CD8-positive, alpha-beta memory T cell (primary cell): Measurements from ENCODE around the gene FREM1. TPM values are rescaled to one million over a fixed set of nuclear protein-coding genes. Genes with fewer than 3 reads are reported as not detected.

Experiments
- CTCF ChIA-PET: fragments of 350-600 bp; sonication (Branson Sonifier 250); formaldehyde crosslinking; loops from one replicate; lab custom pipeline; 2021; ENCODE audit warnings: antibody characterized with exemption; lab: Charles Lee
- POLR2A ChIA-PET: fragments of 350-600 bp; sonication (Branson Sonifier 250); formaldehyde crosslinking; loops from one replicate; lab custom pipeline; 2021; ENCODE audit warnings: antibody characterized with exemption; lab: Charles Lee
- DNase-seq, 5 donors: peaks; one replicate each; pipeline versions ENCODE4 v3.0.0 to v3.0.0-alpha.2; 2020 to 2022; ENCODE audit warnings: mixed read lengths in 1 of 5
- H3K27ac ChIP-seq: one replicate; pipeline ENCODE4 v1.7.0; 2013; ENCODE audit warnings: low read depth, mild to moderate bottlenecking, low read length, moderate library complexity
- H3K27me3 ChIP-seq: 2 replicates; pipeline ENCODE4 v1.7.0; 2013; ENCODE audit warnings: low read length, mild to moderate bottlenecking; ENCODE audit not compliant: insufficient read depth, poor library complexity, severe bottlenecking
- H3K36me3 ChIP-seq: 2 replicates; pipeline ENCODE4 v1.7.0; 2013; ENCODE audit warnings: mild to moderate bottlenecking, low read length, moderate library complexity; ENCODE audit not compliant: insufficient read depth
- H3K4me1 ChIP-seq: 2 replicates; pipeline ENCODE4 v1.7.0; 2013; ENCODE audit warnings: mild to moderate bottlenecking, low read length, moderate library complexity; ENCODE audit not compliant: insufficient read depth
- H3K4me3 ChIP-seq: 2 replicates; pipeline ENCODE4 v1.7.0; 2013; ENCODE audit warnings: mild to moderate bottlenecking, low read length
- H3K9me3 ChIP-seq: 2 replicates; pipeline ENCODE4 v1.7.0; 2013; ENCODE audit warnings: mild to moderate bottlenecking, low read length
- H3K27ac Mint-ChIP-seq, 8 donors: one replicate each; pipeline ENCODE4 v1.8.0; 2020 to 2021; ENCODE audit warnings: mixed read lengths in 8 of 8, mild to moderate bottlenecking in 6 of 8, inconsistent platforms in 3 of 8, moderate library complexity in 3 of 8
- H3K27me3 Mint-ChIP-seq, 2 donors: one replicate each; pipeline ENCODE4 v1.8.0; 2020 to 2021; ENCODE audit warnings: mixed read lengths in 2 of 2, mild to moderate bottlenecking in 1 of 2, moderate library complexity in 1 of 2
- H3K36me3 Mint-ChIP-seq, 3 donors: one replicate each; pipeline ENCODE4 v1.8.0; 2020 to 2021; ENCODE audit warnings: mixed read lengths in 3 of 3, inconsistent platforms in 1 of 3, mild to moderate bottlenecking in 1 of 3
- H3K4me1 Mint-ChIP-seq, 3 donors: one replicate each; pipeline ENCODE4 v1.8.0; 2020 to 2021; ENCODE audit warnings: mixed read lengths in 3 of 3, inconsistent platforms in 1 of 3, mild to moderate bottlenecking in 1 of 3
- H3K4me3 Mint-ChIP-seq, 7 donors: one replicate each; pipeline ENCODE4 v1.8.0; 2020 to 2021; ENCODE audit warnings: mixed read lengths in 7 of 7, mild to moderate bottlenecking in 6 of 7, moderate library complexity in 4 of 7, inconsistent platforms in 2 of 7
- H3K9me3 Mint-ChIP-seq, 5 donors: one replicate each; pipeline ENCODE4 v1.8.0; 2020 to 2022; ENCODE audit warnings: mixed read lengths in 5 of 5, mild to moderate bottlenecking in 3 of 5, moderate library complexity in 2 of 5, inconsistent platforms in 1 of 5
- polyA plus RNA-seq: library from polyadenylated mRNA; unstranded; fragments of 300-500 nt; fragmentation: Illumina TruSeq; gene quantifications from one replicate; pipeline ENCODE4 v1.2.3, GENCODE V29; 2021
- total RNA-seq, 2 experiments: library from RNA; stranded (reverse); gene quantifications; one replicate each; pipeline ENCODE4 v1.2.3, GENCODE V29; 2021

Gene FREM1
- total and polyA plus RNA-seq, 3 experiments from 2014 or later = not detected

GRCh38 chr9:14883310-14883944 lies 26.8 kb downstream of the FREM1 start:
- Mint-ChIP-seq H3K27ac (no peak overlapping the region), H3K36me3 (no peaks in the 10 kb centered on the region), H3K4me3 (no peak overlapping the region), H3K9me3 (peaks cover 0 to 5% (median 0%) of the 10 kb centered on the region in 5 donors), H3K4me1 (no peaks in the 10 kb centered on the region), H3K27me3 (peaks cover 0 to 1% of the 10 kb centered on the region in 2 donors)
- Histone ChIP-seq H3K4me1 (no peaks in the 10 kb centered on the region), H3K36me3 (no peaks in the 10 kb centered on the region), H3K27me3 (no peaks in the 10 kb centered on the region), H3K4me3 (no peak overlapping the region), H3K9me3 (no peaks in the 10 kb centered on the region), H3K27ac (no peak overlapping the region)
- POLR2A ChIA-PET = no interaction called here
- no peak for DNase-seq
- CTCF ChIA-PET = no interaction called here

- Histone ChIP-seq H3K4me3 (no peak overlapping the region), H3K27me3 (no peaks in the 10 kb centered on the region), H3K27ac (no peak overlapping the region), H3K36me3 (no peaks in the 10 kb centered on the region), H3K9me3 (no peaks in the 10 kb centered on the region), H3K4me1 (no peaks in the 10 kb centered on the region)
- Mint-ChIP-seq H3K27ac (no peak overlapping the region), H3K4me1 (no peaks in the 10 kb centered on the region), H3K9me3 (peaks cover 0 to 8% (median 2%) of the 10 kb centered on the region in 5 donors), H3K27me3 (peaks cover 0 to 5% of the 10 kb centered on the region in 2 donors), H3K36me3 (no peaks in the 10 kb centered on the region), H3K4me3 (no peak overlapping the region)
- ChIA-PET CTCF (no interaction called here), POLR2A (no interaction called here)
- no peak for DNase-seq
Observed at GRCh38 chr9:14882090-14882489, 28.1 kb downstream of the FREM1 start.

- H3K4me1 ChIP-seq = no peaks in the 10 kb centered on the region
Observed at GRCh38 chr9:14881006-14881405, 29.2 kb downstream of the FREM1 start.

GRCh38 chr9:14870090-14870489 lies 40.1 kb downstream of the FREM1 start:
- POLR2A ChIA-PET = no interaction called here

More at GRCh38 chr9:14881006-14881405, 29.2 kb downstream of the FREM1 start:
- H3K4me3 ChIP-seq = no peak overlapping the region
- Mint-ChIP-seq H3K36me3 (no peaks in the 10 kb centered on the region), H3K4me1 (no peaks in the 10 kb centered on the region), H3K27me3 (peaks cover 0 to 5% of the 10 kb centered on the region in 2 donors), H3K27ac (no peak overlapping the region), H3K4me3 (no peak overlapping the region), H3K9me3 (peaks cover 0 to 10% (median 2%) of the 10 kb centered on the region in 5 donors)
- no peak overlapping the region for H3K27ac ChIP-seq
- ChIA-PET CTCF (no interaction called here), POLR2A (no interaction called here)
- no peaks in the 10 kb centered on the region for H3K36me3 ChIP-seq
- no peaks in the 10 kb centered on the region for H3K27me3 ChIP-seq
- H3K9me3 ChIP-seq = no peaks in the 10 kb centered on the region
- DNase-seq = no peak

GRCh38 chr9:14869671-14870070 lies 40.6 kb downstream of the FREM1 start:
- H3K27me3 ChIP-seq = no peaks in the 10 kb centered on the region
- no peak overlapping the region for H3K27ac Mint-ChIP-seq
- CTCF ChIA-PET = no interaction called here
- POLR2A ChIA-PET = no interaction called here
- no peaks in the 10 kb centered on the region for H3K36me3 Mint-ChIP-seq
- H3K9me3 Mint-ChIP-seq = peaks cover 0 to 4% (median 0%) of the 10 kb centered on the region in 5 donors
- H3K27me3 Mint-ChIP-seq = no peaks in the 10 kb centered on the region
- no peaks in the 10 kb centered on the region for H3K4me1 Mint-ChIP-seq
- no peak overlapping the region for H3K4me3 ChIP-seq
- no peaks in the 10 kb centered on the region for H3K9me3 ChIP-seq
- DNase-seq = no peak
- no peaks in the 10 kb centered on the region for H3K4me1 ChIP-seq
- no peak overlapping the region for H3K4me3 Mint-ChIP-seq
- H3K36me3 ChIP-seq = no peaks in the 10 kb centered on the region
- no peak overlapping the region for H3K27ac ChIP-seq

More at GRCh38 chr9:14870090-14870489, 40.1 kb downstream of the FREM1 start:
- CTCF ChIA-PET = no interaction called here
- H3K4me1 Mint-ChIP-seq = no peaks in the 10 kb centered on the region
- Histone ChIP-seq H3K27ac (no peak overlapping the region), H3K4me3 (no peak overlapping the region), H3K36me3 (no peaks in the 10 kb centered on the region), H3K27me3 (no peaks in the 10 kb centered on the region), H3K9me3 (no peaks in the 10 kb centered on the region), H3K4me1 (no peaks in the 10 kb centered on the region)
- H3K27ac Mint-ChIP-seq = no peak overlapping the region
- DNase-seq = no peak
- H3K9me3 Mint-ChIP-seq = peaks cover 0 to 4% (median 0%) of the 10 kb centered on the region in 5 donors
- no peak overlapping the region for H3K4me3 Mint-ChIP-seq
- H3K27me3 Mint-ChIP-seq = no peaks in the 10 kb centered on the region
- H3K36me3 Mint-ChIP-seq = no peaks in the 10 kb centered on the region

GRCh38 chr9:14868772-14869583 lies 41.2 kb downstream of the FREM1 start:
- peaks cover 0 to 4% (median 0%) of the 10 kb centered on the region in 5 donors for H3K9me3 Mint-ChIP-seq
- Histone ChIP-seq H3K4me1 (no peaks in the 10 kb centered on the region), H3K27me3 (no peaks in the 10 kb centered on the region), H3K9me3 (no peaks in the 10 kb centered on the region), H3K36me3 (no peaks in the 10 kb centered on the region), H3K27ac (no peak overlapping the region), H3K4me3 (no peak overlapping the region)
- ChIA-PET POLR2A (no interaction called here), CTCF (no interaction called here)
- DNase-seq = no peak
- H3K27ac Mint-ChIP-seq = no peak overlapping the region
- no peaks in the 10 kb centered on the region for H3K4me1 Mint-ChIP-seq
- H3K36me3 Mint-ChIP-seq = no peaks in the 10 kb centered on the region
- H3K27me3 Mint-ChIP-seq = no peaks in the 10 kb centered on the region
- no peak overlapping the region for H3K4me3 Mint-ChIP-seq

GRCh38 chr9:14868418-14868771 lies 41.8 kb downstream of the FREM1 start:
- DNase-seq = no peak
- Mint-ChIP-seq H3K27ac (no peak overlapping the region), H3K36me3 (no peaks in the 10 kb centered on the region), H3K4me1 (no peaks in the 10 kb centered on the region), H3K4me3 (no peak overlapping the region), H3K9me3 (peaks cover 0 to 2% (median 0%) of the 10 kb centered on the region in 5 donors), H3K27me3 (no peaks in the 10 kb centered on the region)
- Histone ChIP-seq H3K4me1 (no peaks in the 10 kb centered on the region), H3K4me3 (no peak overlapping the region), H3K27ac (no peak overlapping the region), H3K27me3 (no peaks in the 10 kb centered on the region), H3K9me3 (no peaks in the 10 kb centered on the region), H3K36me3 (no peaks in the 10 kb centered on the region)
- ChIA-PET CTCF (no interaction called here), POLR2A (no interaction called here)

- no peak overlapping the region for H3K4me3 Mint-ChIP-seq
- Histone ChIP-seq H3K36me3 (no peaks in the 10 kb centered on the region), H3K4me1 (no peaks in the 10 kb centered on the region), H3K4me3 (no peak overlapping the region), H3K27me3 (no peaks in the 10 kb centered on the region), H3K9me3 (no peaks in the 10 kb centered on the region), H3K27ac (no peak overlapping the region)
- ChIA-PET CTCF (no interaction called here), POLR2A (no interaction called here)
- H3K9me3 Mint-ChIP-seq = peaks cover 0 to 2% (median 0%) of the 10 kb centered on the region in 5 donors
- no peak for DNase-seq
- no peaks in the 10 kb centered on the region for H3K27me3 Mint-ChIP-seq
- H3K27ac Mint-ChIP-seq = no peak overlapping the region
- H3K4me1 Mint-ChIP-seq = no peaks in the 10 kb centered on the region
- no peaks in the 10 kb centered on the region for H3K36me3 Mint-ChIP-seq
Observed at GRCh38 chr9:14866200-14866749, 44.0 kb downstream of the FREM1 start.
